DMS53 treated with DMSO at 0.1 percent for 48 hours (cell line): ENCODE results near the gene CDHR1.

Source experiments
- DNase-seq: peaks from one replicate; lab custom pipeline; 2025; ENCODE audit not compliant: unreplicated experiment; lab: John Stamatoyannopoulos, UW

The CDHR1 gene

DNA sequence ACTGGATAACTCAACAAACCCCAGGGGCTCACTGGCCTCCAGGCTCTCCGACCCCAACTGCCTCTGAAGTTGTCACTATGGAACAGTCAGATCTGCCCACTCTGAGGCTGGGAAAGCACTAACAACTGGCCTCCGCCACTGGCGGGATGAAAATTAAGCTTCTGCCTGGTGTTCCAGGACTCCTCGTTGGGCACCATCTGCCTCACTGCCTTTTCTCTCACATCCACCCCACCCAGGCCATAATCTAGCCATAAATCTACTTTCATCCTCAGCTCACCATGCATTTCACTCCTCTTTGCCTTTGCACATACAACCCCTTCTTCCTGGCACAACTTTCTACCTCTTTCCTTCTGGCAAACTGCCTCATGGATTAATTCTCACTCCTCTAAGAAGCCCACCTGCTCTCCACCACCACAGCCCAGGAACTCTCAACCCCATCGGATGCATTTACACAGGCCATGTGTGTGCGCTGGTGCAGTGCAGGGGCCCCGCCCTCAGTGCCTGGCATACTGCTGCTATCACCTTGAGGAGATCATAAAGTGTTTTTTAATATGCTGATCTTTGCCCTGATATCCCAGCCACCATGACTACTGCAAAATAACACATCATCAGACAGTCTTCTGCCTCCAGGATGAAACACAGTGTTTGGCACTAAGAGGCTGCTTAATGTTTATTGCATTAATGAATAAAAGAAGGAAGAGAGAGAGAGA lies 4.0 kb downstream of the CDHR1 start:
- DNase-seq, result no peak

DNA sequence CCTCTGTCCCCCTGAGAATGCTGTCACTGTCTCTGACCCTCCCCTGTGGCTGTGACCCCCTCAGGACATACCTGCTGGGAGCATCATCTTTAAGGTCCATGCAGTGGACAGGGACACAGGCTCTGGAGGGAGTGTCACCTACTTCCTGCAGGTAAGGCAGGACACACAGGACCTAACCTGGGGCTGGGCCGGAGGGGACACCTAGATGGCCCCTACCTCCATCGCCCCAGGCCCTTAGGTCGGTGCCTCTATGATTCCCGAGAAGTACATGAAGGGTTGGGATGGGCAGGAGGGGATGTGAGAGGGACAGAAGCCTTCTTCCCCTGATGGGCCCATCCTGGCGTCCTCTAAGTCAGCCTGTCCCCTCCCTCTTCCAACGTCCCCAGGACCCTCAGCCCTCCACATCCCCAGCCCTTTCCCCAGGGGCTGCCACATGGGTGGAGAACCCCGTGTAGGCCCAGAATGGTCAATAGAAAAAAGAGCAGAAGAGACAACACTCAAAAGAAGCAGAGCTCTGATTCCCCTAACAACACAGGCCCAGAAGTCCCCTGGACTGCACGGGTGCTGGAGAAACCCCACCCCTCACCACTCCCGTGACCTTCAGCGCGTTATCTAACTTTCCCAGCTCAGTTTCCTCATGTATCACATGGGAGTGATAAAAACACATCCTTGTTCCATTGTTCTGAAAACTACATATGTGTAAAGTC lies 6.4 kb downstream of the CDHR1 start:
- DNase-seq, result no peak

DNA sequence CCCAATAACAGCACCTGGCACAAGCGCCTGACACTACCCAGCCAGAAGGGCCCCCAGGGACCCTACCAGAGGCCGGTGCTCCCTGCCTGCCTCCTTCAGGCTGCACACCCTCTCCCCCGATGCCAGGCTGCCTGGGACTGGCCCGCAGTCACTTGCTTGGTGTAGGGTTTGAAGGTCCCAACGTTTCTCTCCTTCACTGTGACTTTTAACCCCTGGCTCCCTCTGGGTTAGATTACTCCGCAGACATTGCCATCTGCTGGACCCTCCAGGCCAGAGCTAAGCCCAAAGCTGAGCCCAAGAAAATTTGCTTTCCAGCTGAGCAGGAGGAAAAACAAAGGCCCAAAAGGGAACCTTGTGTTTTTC lies 6.9 kb downstream of the CDHR1 start:
- DNase-seq, result no peak

DNA sequence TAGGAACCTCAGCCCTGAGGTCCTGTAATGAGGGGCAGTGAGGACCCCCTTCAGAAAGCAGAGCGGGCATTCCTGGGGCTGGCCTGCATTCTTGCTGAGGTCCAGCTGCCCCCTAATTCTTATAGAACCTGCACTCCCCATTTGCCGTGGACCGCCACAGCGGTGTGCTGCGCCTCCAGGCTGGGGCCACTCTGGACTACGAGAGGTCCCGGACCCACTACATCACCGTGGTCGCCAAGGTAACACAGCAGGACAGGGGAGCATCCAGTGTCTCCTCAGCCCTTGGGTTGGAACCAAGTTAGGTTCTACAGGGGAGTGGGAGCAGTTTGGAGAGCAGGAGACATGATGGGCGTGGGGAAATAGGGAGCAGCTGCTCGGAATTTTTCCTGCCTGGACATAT lies 7.3 kb downstream of the CDHR1 start:
- DNase-seq, result no peak

DNA sequence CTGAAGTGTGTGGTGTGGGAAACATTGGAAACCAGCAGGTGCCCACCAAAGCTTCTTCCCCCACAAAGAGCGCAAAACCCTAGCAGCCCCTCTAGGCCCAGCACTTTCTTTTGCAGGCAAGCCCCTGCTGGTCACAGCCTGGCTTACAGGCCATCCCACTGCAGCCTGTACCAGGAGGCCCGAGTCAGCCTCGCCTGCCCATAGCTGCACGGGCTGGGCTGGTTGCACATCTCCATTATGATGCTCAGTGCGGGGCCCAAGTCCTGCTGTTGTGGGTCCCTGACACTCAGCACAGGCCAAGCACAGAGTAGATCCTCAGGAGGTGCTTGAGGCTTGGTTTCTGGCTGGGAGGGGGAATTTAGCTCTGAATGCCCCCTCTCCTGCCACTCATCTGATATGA lies 8.0 kb downstream of the CDHR1 start:
- DNase-seq, result no peak

DNA sequence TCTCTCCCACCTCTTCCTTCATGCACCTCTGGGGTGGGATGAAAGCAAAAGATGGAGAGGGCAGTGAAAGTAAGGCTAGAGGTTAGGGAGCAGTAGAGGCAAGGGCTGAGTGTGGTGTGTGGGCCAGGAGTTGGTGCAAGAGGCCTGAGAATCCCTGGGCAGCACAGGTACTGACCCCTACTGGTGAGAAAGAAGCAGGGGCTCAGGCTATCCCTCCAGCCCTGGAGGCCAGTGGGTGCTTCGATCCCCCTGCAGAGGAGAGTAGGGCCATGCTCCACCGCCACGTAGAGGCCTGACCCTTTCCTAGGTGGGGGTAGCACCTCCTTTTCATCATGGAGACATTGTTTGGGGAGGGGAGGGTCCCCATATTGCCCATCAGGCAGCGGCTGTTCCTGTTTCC lies 9.8 kb downstream of the CDHR1 start:
- DNase-seq, result no peak

DNA sequence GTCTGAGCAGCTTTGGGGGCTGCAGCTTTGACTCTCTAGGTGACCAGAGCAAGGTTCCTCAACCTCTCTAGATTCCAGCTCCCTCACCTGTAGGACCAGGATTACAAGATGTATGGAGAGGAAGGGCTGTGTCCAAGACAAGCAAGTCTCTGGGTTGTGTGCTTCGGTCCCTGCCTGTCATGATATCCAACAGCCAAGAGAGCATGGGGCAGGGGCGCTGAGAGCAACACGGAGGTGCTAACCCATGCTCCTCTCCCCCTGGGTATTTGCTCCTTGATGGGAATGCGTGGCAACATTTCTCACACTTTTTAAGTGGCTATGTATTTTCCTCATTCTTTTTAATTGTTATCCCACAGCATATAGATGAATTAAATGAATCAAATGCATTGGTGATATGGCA lies 10.3 kb downstream of the CDHR1 start:
- DNase-seq, result no peak

DNA sequence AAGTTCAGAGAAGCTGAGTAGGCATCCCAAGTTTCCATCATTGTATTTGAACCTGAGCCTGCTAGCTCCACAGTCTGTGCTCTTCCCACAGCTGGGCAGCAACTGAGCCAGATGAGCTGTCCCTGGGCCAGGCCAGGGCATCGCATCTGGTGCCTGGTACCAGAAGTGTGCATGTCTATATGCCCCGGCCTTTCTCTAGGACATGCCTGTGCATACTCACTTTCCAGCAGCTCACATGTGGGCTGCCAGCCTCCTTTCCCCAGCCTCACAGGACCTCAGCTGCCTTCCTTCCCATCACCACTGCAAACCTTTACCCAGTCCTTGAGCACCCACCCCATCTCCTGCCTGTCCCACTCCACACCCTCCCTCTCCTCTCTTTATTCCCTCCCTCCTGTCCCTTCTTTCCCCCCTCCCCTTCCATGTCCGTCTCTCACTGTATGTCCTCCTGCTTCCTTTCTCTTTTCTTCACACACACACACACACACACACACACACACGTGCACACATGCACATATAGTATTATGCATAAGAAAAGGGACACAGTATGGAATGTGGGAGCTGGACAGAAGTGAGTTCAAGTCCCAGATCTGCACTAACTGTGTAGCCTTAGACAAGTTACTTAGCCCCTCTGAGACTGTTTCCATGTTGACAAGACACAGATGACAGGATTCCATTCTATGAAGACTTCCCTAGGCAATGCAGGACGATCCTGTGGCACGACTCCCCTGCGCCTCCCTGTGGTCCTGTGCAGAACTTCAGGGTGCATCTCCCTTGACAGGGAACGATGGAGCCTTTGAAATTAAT lies 10.9 kb downstream of the CDHR1 start:
- DNase-seq, result peak; percentile 65

DNA sequence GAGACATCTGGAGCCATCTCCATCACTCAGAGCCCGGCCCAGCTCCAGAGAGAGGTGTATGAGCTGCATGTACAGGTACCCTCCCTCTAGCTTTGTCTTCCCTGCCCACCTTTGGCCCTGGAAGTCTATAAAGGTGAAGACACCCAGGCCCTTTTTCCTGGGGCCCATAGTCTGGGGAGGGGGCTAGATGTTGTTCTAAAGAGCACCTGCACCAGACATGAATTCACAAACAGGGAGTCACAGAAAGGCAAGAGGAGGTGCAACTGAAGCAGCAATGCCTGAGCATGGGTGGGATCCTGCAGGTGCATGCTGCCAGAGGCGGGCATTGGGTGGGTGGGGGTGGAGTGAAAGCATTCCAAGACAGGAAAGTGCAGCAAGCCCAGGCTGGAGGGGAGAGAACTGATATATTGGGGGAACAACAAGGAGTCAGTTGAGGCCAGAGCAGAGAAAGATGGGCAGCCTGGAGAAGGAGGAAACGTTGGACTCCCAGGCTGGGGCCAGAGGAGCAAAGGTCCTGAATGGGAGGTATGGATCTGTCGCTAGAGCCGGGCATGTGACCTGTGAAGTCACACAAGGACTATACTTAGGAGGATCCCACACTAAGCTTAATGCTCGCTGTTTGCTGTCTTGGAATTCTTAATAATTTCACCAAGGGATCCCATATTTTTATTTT lies 11.7 kb downstream of the CDHR1 start:
- no peak for DNase-seq

DNA sequence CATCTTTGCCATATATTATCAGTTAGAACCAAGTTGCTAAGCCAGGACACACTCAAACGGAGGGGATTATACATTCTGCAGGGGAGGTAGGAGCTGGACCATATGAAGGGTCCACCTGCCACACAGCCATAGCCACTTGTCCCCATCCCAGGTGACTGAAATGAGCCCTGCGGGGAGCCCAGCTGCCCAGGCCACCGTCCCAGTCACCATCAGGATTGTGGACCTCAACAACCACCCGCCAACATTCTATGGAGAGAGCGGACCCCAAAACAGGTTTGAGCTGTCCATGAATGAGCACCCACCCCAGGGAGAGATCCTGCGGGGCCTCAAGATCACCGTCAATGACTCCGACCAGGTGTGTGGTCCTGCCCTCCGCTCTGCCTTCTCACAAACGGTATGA lies 13.7 kb downstream of the CDHR1 start:
- DNase-seq, result no peak

DNA sequence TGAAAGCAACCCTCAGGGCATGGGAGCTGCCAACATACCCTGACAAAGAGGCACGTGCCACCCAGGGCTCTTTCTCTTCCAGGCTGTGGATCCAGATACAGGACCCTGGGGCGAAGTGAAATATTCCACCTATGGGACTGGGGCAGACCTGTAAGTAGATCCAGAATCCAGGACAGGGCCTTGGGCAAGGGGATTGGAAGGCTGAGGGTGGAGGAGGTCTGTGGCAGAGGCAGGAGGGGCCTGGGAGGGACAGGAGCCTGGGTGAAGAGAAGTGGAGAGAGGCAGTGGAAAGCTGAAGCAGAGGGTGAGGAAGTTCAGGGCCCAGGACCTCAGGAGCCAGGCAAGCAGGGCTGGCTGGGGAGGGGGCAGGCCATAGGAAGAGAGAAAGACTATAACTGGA lies 17.2 kb downstream of the CDHR1 start:
- DNase-seq, result no peak

DNA sequence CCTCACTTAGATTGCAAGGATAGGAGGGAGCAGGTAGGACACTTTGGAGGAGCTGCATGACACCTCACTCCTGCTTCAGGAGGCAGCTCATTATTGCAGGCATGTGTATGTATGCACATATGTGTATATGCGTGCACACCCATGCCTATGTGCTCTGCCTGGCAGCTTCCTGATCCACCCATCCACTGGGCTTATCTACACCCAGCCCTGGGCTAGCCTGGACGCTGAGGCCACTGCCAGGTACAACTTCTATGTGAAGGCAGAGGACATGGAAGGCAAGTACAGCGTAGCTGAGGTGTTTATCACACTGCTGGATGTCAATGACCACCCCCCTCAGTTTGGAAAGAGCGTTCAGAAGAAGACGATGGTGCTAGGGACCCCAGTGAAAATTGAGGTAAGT lies 17.7 kb downstream of the CDHR1 start:
- no peak for DNase-seq

DNA sequence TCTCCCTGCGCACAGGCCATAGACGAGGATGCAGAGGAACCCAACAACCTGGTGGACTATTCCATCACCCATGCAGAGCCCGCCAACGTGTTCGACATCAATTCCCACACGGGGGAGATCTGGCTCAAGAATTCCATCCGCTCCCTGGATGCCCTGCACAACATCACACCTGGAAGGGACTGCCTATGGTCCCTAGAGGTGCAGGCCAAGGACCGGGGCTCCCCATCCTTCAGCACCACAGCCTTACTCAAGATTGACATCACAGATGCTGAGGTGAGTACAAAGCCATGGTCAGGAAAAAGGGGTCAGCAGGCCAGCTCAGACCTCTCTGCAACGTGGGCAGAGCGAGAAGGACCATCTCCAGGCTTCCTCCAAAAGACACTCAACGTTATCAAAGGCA lies 18.7 kb downstream of the CDHR1 start:
- DNase-seq, result no peak

DNA sequence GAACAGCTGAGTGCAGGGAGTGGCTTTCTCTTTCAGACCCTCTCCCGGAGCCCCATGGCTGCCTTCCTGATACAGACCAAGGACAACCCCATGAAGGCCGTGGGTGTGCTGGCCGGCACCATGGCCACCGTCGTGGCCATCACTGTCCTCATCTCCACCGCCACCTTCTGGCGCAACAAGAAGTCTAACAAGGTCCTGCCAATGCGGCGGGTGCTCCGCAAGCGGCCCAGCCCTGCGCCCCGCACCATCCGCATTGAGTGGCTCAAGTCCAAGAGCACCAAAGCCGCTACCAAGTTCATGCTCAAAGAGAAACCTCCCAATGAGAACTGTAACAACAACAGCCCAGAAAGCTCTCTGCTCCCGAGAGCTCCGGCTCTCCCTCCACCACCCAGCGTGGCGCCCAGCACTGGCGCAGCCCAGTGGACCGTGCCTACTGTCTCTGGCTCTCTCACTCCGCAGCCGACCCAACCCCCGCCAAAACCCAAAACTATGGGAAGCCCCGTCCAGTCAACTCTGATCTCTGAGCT lies 19.8 kb downstream of the CDHR1 start:
- no peak for DNase-seq

DNA sequence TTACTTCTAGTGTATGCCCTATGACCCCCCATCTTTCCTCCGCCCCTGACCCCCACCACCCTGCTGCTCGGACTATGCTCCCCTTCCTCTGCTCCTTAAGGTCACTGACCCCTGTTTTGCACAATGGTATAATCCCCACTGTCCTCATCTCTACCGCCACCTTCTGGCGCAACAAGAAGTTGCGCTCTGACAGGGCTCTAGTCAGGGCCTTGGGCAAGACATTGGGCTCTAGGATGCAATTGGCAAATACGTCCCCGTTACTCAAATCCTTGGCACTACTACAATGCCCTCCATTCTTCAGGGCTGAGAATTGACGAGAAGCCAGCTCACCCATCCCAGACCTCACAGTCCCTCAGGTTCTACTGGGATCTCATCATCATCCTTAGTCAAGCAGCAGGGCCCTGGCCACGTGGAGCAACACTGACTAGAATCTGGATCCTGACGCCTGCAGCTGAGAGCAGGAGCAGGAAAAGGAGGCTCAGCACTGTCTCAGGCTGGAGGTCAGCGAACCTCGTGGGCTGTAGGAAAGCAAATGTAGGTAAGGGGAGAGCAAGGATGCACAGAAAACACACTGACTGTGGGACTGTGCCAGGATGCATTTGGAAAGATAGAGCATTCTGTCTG lies 20.4 kb downstream of the CDHR1 start:
- DNase-seq, result peak; percentile 9

DNA sequence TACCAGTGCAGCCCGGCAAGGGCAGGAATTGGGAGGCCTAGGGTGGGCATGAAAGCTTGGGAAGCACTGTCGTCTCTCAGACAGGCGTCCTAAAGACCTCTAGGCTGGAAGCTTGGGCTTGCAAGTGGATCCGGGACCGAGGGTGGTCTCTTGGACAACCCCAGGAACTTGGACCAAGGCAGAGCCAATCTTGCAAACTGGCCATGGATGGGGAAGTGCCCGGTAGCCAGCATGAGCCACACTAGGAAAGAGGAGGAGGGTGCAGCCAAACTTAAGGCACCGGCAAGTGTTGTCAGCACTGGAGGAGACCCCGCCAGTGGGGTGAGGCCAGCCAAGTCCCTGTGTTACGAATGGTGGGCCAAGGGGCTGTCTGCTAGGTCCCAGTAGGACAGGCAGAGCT lies 22.5 kb downstream of the CDHR1 start:
- no peak for DNase-seq

DNA sequence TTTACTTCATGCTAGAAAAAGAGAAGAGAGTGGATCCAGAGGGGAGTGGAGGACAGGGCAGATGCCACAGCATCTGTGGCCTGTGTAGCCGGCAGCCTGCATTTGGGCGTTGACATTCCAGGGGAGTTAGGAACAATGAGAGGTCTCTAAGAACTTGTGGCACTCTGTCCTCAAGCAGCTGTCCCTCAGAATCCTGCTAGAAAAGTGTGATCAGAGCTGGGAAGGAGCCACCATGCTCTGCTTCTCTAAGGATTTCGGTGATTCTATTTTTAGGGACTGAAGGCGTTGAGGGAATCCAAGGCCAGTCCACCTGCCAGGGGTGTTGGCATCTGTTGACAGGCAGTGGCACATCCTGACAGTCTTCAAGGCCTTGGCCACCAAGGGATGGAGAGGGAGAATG lies 23.4 kb downstream of the CDHR1 start:
- DNase-seq, result no peak

DNA sequence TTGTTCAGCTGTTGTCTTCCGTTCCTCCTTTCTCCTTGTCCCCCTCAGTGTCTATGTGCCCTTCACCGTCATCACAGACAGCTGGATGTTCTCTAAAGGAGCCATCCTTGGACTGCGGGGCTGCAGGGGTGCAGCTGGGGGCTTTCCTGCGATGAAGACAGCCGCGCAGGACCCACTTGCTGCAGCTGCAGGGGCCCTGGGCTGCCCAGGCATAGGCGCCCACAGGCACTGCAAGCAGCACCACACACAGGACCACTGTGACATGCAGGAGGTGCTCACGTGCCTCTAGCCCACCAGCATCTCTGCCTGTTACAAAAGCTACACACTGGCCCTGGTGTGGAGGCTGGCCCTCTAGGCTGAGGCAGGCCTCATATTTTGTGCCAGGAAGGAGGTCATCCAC lies 27.6 kb downstream of the CDHR1 start:
- no peak for DNase-seq

DNA sequence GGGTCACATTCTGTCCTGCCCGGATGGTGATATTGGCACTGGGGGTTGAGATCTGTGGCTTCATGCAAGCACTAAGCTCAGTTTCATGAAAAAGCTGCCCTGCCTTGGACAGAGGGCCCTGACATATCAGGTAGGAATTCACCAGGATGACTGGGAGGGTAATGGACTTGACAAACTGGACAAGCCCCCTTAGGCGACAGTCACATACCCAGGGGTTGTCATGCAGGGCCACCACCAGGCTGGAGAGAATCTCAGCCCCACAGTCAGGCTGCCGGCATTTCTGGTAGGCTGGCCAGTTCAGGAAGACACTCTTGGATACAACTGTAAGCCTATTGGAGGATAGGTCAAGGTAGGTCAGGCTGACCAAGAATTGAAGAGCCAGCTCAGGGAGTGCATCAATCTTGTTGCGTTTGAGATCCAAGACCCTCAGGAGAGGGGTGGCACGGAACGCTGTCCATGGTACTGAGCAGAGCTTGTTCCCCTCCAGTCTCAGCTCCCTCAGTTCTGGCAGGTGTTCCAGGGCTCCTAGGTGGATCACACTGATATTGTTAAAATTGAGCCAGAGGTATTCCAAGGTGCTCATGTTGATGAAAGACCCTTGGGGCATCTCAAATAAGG lies 30.2 kb downstream of the CDHR1 start:
- DNase-seq, result no peak

DNA sequence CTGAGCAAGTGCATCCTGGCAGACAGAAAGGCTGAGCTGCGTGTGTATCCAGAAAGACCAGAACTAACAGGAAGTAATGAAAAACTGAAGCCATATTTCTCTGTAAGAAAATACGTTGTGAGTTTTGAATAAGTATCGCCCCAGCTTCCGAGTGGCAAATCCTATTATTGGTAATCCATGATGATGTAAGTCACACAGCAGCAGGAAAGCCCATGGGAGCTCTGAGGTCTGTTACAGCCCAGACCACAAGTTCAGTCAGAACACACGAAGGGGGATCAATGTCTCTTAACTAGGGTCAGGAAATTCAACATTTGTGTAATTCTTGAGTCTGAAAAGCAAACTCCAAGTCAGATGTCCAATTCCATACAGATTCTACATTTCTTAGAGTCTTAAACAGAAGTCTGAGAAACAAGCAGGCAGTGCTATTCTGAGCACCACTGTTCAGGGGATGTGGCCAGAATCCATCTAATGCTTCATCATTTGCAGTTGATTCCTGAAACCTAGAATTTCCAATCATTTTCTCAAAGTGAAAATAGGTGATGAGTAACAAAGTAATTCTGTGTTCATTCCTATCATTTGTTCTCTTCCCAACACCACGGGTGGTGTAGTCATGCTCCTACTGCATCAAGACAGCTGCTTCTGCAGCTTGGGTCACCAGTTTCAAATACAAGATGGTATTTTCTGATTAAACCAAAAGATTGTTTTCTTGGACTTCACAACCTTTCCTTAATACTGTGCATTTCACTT lies 31.3 kb downstream of the CDHR1 start, which contains the start of gene LRIT2:
Gene LRIT2, minus strand, starts transcription at position 118 of the 747 bp plus-strand sequence. Its CDS starts 24 bp downstream, at position 94.
- DNase-seq, result no peak
